HG03354 (cell line): ENCODE measurements around the gene ASAP3.
A peak's percentile ranks its signal among the peaks of the same experiment; 100 is the strongest.

ENCODE experiments used
- ATAC-seq: cut with Tn5 transposase; IDR thresholded peaks from one replicate; pipeline ENCODE4 v1.9.1; 2021; ENCODE audit warnings: mild to moderate bottlenecking; ENCODE audit not compliant: unreplicated experiment, poor library complexity, severe bottlenecking

Gene ASAP3

GRCh38 chr1:23483321-23484252 is at the start of gene ASAP3:
Gene ASAP3 (minus strand): TSS chr1:23484179. CDS start chr1:23484133, 46 bp downstream.
- ATAC-seq: no peak

DNA sequence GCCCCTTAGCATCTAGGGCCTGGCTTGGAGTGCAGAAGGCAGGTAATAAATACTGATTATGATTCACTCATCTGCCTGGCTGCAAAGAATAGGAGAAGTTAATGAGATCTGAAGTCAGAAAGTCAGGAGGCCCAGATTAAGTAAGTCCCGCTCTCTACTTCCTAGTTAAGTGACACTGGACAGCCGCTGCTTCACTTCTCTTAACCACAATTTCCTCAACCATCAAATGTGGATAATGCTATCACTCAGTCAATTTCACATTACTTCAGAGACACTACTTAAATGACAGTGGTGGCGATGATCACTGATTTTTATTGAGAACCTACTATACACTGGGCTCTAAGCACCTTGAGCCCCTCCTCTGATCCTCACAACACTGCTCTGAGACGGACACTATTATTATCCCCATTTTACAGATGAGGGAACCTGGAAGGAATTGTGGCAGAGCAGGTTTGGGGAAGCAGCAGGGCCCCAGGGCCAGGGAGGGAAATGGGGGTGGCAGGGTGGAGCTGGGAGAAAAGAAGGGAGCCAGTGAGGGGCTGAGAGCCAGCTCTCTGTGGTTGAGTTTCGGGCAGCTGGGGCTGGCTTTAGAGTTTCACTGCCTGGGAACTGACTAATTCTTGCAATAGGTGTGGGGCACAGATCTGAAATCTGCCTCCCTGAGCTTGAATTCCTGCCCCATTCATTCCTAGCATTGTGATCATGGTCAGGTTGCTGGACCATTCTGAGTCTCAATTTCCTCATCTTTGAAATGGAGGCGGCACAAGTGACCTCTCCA is 49.5 kb upstream of the ASAP3 start:
- ATAC-seq: no peak

DNA sequence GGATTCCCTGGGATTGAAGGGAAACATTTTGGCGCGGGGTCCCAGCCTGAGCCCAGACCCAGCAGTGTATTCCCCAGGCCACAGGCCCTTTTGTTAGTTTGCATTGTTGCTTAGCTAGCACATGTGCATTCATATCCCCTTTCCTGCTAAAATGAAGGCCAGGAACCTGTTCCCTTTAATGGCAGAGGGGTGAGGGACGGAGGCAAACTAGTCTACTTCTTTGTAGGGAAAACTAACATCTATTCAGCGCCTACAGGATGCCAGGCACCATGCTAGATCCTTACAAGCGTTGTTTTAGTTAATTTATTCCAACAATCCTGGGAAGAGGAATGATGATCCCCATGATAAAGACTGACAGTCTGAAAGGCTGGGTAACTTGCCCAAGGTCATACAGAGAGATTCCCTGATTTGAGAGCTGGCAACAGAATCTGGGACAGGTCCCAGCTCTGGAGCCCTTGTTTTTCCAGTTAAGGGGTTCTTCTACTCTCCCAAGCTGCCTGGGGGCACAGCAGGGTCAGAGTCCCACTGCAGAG is 47.6 kb upstream of the ASAP3 start:
- ATAC-seq: no peak

- ATAC-seq: peak; percentile 54
Measured at GRCh38 chr1:23530747-23531561, 47.0 kb upstream of the ASAP3 start, which contains the start of gene E2F2. Gene E2F2 (minus strand): TSS chr1:23531233. CDS start chr1:23530793, 440 bp downstream.

- ATAC-seq: peak; percentile 15
Measured at GRCh38 chr1:23530087-23530746, 46.2 kb upstream of the ASAP3 start.

DNA sequence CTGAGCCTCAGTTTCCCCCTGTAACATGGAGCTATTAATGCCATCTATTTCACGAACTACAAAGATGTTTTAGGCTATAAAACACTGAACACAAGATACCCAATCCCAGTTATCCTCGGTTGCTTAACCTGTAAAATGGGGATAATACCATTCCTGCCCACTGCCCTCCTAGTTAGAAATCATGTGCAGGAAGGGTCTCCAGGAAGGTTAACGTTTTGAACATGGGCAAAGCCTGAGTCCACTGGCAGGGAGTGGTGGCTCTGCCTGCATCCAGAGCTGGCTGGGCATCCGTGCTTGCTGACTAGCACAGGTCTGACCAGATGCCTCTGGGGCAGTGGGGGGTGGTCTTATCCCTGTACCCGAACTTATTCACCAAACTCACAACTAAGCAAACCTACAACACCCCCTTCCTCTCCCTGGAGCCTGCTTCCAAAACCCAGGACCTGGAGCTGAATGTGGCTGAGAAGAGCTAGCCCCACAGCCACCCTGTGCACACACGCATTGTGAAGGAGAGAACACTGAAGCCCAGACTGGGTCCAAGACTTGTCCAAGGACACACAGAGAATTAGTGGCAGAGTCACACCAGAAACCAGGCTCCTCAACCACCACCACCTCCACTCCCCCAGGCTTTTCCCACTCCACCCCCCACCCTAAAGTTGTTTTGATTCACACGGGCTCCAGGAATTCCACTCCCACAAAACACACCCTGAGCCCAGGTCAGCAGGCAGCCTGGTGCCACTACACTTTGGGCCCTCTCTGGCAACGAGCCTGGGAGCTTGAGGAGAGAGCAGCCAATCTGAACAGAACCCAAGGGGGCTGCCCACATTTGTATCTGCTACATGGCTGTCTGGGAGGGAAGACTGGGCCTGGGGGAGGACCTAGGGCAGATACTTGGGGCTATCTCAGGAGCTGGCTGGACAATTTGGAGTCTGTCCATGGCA is 45.4 kb upstream of the ASAP3 start:
- no peak for ATAC-seq

GRCh38 chr1:23528250-23528978 is 44.4 kb upstream of the ASAP3 start:
- ATAC-seq: peak; percentile 45

- no peak for ATAC-seq
Measured at GRCh38 chr1:23527900-23528249, 43.9 kb upstream of the ASAP3 start.

DNA sequence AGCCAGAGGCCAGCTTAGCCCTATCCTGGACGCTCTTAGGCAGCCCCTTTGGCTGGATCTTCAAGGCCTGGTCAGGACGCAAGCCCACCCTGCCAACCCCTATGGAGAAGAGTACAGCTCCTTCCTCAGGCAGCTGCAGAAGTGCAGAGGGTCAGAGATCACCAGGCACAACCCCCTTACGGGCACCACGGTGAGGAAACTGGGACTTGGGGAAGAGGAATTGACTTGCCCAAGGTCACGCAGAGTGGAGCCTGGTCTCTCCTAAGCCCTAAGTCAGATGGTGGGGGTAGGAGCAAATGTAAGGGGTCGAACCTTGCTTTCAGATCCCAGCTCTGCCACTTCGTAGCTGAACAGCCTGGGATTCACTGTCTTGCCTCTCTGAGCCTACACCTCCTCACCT is 43.4 kb upstream of the ASAP3 start:
- no peak for ATAC-seq

- no peak for ATAC-seq
Measured at GRCh38 chr1:23526329-23527041, 42.5 kb upstream of the ASAP3 start.

- no peak for ATAC-seq
Measured at GRCh38 chr1:23525558-23526250, 41.7 kb upstream of the ASAP3 start.

- ATAC-seq: no peak
Measured at GRCh38 chr1:23524716-23525401, 40.9 kb upstream of the ASAP3 start.

DNA sequence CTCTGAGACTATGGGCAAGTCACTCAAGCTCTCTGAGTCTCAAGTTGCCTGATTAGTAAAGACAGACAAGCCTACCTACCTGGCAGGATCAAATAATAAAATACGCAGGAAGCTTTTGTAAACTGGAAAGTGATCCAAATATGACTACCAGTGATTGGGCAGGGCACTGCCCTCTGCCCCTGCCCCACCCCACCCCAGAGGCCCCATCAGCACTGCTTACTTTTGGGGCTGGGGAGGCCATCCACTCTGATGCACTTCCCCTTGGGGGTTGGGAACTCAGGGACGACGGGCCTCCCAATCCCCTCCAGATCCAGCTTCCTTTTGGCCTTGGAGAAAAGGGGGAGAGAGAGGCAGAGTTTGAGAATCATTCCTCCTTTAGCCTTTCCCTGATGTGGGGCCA is 40.2 kb upstream of the ASAP3 start:
- no peak for ATAC-seq

DNA sequence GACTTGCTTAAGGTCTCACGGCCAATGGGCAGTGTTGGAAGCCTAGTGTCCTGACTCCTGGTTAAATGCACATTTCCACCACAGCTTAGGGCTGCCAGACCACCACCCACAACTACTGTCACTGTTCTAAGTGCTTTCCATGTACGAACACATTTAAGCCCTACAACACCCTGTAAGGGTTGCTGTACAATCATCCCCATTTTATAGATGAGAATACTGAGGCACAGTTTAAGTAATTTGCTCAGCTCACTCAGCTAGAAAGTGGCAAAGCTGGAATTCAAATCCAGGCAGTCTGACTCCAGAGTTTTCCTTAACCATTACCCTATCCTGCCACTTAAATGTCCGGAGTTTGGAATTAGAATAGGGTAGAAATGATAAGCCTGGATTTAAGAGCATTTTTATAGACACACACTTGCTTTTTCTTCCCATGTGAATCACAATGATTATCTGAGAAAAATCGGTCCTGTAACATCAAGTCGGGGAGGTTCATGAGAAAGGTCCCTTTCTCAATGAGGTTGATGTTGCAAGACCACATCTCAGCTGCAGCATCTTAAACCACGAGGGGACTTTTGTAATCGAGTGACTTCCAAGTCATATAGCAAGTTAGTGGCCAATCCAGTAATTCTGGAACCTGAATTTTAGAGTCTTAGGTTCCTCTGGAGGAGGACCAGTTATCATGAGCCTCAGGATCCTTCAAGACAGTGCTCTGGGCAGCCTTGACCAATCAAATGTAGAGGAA is 38.4 kb upstream of the ASAP3 start:
- ATAC-seq: no peak

DNA sequence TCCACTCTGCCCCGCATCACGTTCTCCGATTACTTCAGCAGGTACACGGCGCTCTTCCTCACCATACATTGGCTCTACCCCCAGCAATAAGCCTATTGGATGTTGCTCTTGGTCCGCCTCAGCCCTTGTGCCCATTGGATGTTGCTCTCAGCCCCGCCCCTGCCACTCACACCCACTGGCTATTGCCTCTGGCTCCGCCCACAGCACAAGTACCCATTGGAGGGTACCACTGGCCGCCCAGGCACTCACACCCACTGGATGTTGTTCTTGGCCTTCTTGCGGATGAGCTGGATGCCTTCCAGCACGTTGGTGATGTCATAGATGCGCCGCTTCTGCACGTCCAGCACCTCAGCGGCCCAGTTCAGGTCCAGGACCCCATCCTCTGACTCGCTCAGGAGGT is 37.6 kb upstream of the ASAP3 start:
- ATAC-seq: no peak
